GM21390 (cell line): Measurements from ENCODE around the gene MICA.
"Not testable (repeated sequence)": the region's sequence is repeated elsewhere in the genome, so short reads cannot be mapped to it uniquely, and the experiment has no call there.

Experiments used
- ATAC-seq: cut with Tn5 transposase; IDR thresholded peaks from one replicate; pipeline ENCODE4 v1.9.1; 2021; ENCODE audit not compliant: unreplicated experiment

Gene MICA

GRCh38 chr6:31453259-31453658, 49.9 kb downstream of the MICA start:
- no peak for ATAC-seq

GRCh38 chr6:31459864-31460263, 56.5 kb downstream of the MICA start:
- not testable (repeated sequence) for ATAC-seq

- ATAC-seq: no peak
Measured at GRCh38 chr6:31460361-31461025, 57.1 kb downstream of the MICA start.

- ATAC-seq: no peak
Measured at GRCh38 chr6:31462026-31462963, 58.9 kb downstream of the MICA start.

- ATAC-seq: peak; percentile 87
Measured at GRCh38 chr6:31462964-31463870, 59.8 kb downstream of the MICA start.

GRCh38 chr6:31464252-31465184, 61.1 kb downstream of the MICA start:
- ATAC-seq: no peak
